ENCODE results near the gene MSTO1.
"Not testable (repeated sequence)": the region's sequence is repeated elsewhere in the genome, so short reads cannot be mapped to it uniquely, and the experiment has no call there.

The MSTO1 gene

DNA sequence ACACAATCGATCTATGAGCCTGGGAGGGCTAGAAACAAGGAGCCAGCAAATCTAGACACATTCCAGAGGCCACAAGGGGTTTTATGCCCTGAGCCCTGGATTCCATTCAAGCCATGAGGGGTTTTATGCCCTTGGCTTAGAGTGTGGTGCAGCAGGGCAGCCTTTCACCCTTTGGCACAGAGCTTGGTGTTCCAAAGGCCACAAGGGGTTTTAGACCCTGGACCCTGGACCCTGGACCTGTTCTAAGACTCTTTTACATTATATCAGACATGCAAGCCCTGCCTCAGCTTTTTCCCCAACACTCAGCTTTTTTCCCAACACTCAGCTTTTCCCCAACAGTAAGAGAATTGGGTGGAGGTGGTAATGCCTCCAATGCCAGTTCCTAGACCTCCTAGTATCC lies 13.3 kb downstream of the MSTO1 start:
- H3K4me3 ChIP-seq (ENCODE audit: low read length in 2 of 2) = no peak overlapping the region
- no peaks in the 10 kb centered on the region for H3K36me3 ChIP-seq (ENCODE audit: control insufficient read depth in 2 of 2, insufficient read depth in 2 of 2, low read length in 2 of 2)
- no peaks in the 10 kb centered on the region for H3K27me3 ChIP-seq (ENCODE audit: control insufficient read depth in 1 of 2, insufficient read depth in 2 of 2, low read length in 2 of 2)
- H3K4me1 ChIP-seq (ENCODE audit: control insufficient read depth, insufficient read depth, low read length) = no peaks in the 10 kb centered on the region
- no peaks in the 10 kb centered on the region for H3K9me3 ChIP-seq (ENCODE audit: control insufficient read depth in 2 of 2, low read length in 2 of 2)
- H3K9ac ChIP-seq (ENCODE audit: low read length in 2 of 2) = no peak overlapping the region
- H3K27ac ChIP-seq (ENCODE audit: low read length) = no peak overlapping the region

GRCh38 chr1:155626428-155626827 lies 16.4 kb downstream of the MSTO1 start:
- not testable (repeated sequence) for H3K9ac ChIP-seq (ENCODE audit: low read length in 2 of 2); H3K9me3 ChIP-seq (ENCODE audit: control insufficient read depth in 2 of 2, low read length in 2 of 2); H3K27ac ChIP-seq (ENCODE audit: low read length); H3K4me3 ChIP-seq (ENCODE audit: low read length in 2 of 2); H3K36me3 ChIP-seq (ENCODE audit: control insufficient read depth in 2 of 2, insufficient read depth in 2 of 2, low read length in 2 of 2); H3K27me3 ChIP-seq (ENCODE audit: control insufficient read depth in 1 of 2, insufficient read depth in 2 of 2, low read length in 2 of 2); H3K4me1 ChIP-seq (ENCODE audit: control insufficient read depth, insufficient read depth, low read length)

- H3K9me3 ChIP-seq (ENCODE audit: control insufficient read depth in 2 of 2, low read length in 2 of 2) = no peaks in the 10 kb centered on the region
- no peak overlapping the region for H3K9ac ChIP-seq (ENCODE audit: low read length in 2 of 2)
- no peaks in the 10 kb centered on the region for H3K27me3 ChIP-seq (ENCODE audit: control insufficient read depth in 1 of 2, insufficient read depth in 2 of 2, low read length in 2 of 2)
- no peaks in the 10 kb centered on the region for H3K4me1 ChIP-seq (ENCODE audit: control insufficient read depth, insufficient read depth, low read length)
- H3K36me3 ChIP-seq (ENCODE audit: control insufficient read depth in 2 of 2, insufficient read depth in 2 of 2, low read length in 2 of 2) = no peaks in the 10 kb centered on the region
- H3K4me3 ChIP-seq (ENCODE audit: low read length in 2 of 2) = no peak overlapping the region
- no peak overlapping the region for H3K27ac ChIP-seq (ENCODE audit: low read length)
These were observed 26.6 kb downstream of the MSTO1 start for GRCh38 chr1:155636397-155637153.

- H3K9me3 ChIP-seq (ENCODE audit: control insufficient read depth in 2 of 2, low read length in 2 of 2) = peaks cover 0 to 5% of the 10 kb centered on the region in 2 donors
- H3K27ac ChIP-seq (ENCODE audit: low read length) = no peak overlapping the region
- H3K4me3 ChIP-seq (ENCODE audit: low read length in 2 of 2) = no peak overlapping the region
- H3K9ac ChIP-seq (ENCODE audit: low read length in 2 of 2) = no peak overlapping the region
- H3K27me3 ChIP-seq (ENCODE audit: control insufficient read depth in 1 of 2, insufficient read depth in 2 of 2, low read length in 2 of 2) = no peaks in the 10 kb centered on the region
- peaks cover 8% of the 10 kb centered on the region for H3K4me1 ChIP-seq (ENCODE audit: control insufficient read depth, insufficient read depth, low read length)
- H3K36me3 ChIP-seq (ENCODE audit: control insufficient read depth in 2 of 2, insufficient read depth in 2 of 2, low read length in 2 of 2) = no peaks in the 10 kb centered on the region
These were observed 30.3 kb downstream of the MSTO1 start for GRCh38 chr1:155640367-155640766.

DNA sequence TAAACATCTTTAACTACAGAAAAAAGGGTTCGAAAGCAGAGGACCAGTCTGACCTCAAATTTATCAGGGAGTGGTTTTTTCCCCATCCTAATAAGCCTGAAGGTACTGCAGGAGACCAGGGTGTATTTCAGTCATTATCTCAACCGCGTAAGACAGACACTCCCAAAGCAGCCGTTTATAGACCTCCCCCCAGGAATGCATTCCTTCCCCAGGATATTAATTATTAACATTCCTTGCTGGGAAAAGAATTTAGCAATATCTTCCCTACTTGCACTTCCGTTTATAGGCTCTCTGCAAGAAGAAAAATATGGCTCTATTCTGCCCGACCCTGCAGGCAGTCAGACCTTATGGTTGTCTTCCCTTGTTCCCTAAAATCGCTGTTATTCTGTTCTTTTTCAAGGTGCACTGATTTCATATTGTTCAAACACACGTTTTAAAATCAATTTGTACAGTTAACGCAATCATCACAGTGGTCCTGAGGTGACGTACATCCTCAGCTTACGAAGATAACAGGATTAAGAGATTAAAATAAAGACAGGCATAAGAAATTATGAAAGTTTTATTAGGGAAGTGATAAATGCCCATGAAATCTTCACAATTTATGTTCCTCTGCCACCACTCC lies 32.7 kb downstream of the MSTO1 start:
- not testable (repeated sequence) for H3K27me3 ChIP-seq (ENCODE audit: control insufficient read depth in 1 of 2, insufficient read depth in 2 of 2, low read length in 2 of 2); H3K9ac ChIP-seq (ENCODE audit: low read length in 2 of 2); H3K36me3 ChIP-seq (ENCODE audit: control insufficient read depth in 2 of 2, insufficient read depth in 2 of 2, low read length in 2 of 2); H3K9me3 ChIP-seq (ENCODE audit: control insufficient read depth in 2 of 2, low read length in 2 of 2); H3K27ac ChIP-seq (ENCODE audit: low read length); H3K4me3 ChIP-seq (ENCODE audit: low read length in 2 of 2)
- H3K4me1 ChIP-seq (ENCODE audit: control insufficient read depth, insufficient read depth, low read length) = peaks cover 13% of the 10 kb centered on the region

- no peaks in the 10 kb centered on the region for H3K27me3 ChIP-seq (ENCODE audit: control insufficient read depth in 1 of 2, insufficient read depth in 2 of 2, low read length in 2 of 2)
- peaks cover 0 to 5% of the 10 kb centered on the region in 2 donors for H3K9me3 ChIP-seq (ENCODE audit: control insufficient read depth in 2 of 2, low read length in 2 of 2)
- peaks cover 13% of the 10 kb centered on the region for H3K4me1 ChIP-seq (ENCODE audit: control insufficient read depth, insufficient read depth, low read length)
- H3K9ac ChIP-seq (ENCODE audit: low read length in 2 of 2) = no peak overlapping the region
- no peaks in the 10 kb centered on the region for H3K36me3 ChIP-seq (ENCODE audit: control insufficient read depth in 2 of 2, insufficient read depth in 2 of 2, low read length in 2 of 2)
- H3K4me3 ChIP-seq (ENCODE audit: low read length in 2 of 2) = no peak overlapping the region
- H3K27ac ChIP-seq (ENCODE audit: low read length) = no peak overlapping the region
These were observed 33.2 kb downstream of the MSTO1 start for GRCh38 chr1:155643230-155643629.

GRCh38 chr1:155645034-155645598 lies 35.1 kb downstream of the MSTO1 start:
- H3K27me3 ChIP-seq (ENCODE audit: control insufficient read depth in 1 of 2, insufficient read depth in 2 of 2, low read length in 2 of 2) = no peaks in the 10 kb centered on the region
- H3K9ac ChIP-seq (ENCODE audit: low read length in 2 of 2) = no peak overlapping the region
- H3K27ac ChIP-seq (ENCODE audit: low read length) = peak overlapping the region; percentile 71
- H3K4me1 ChIP-seq (ENCODE audit: control insufficient read depth, insufficient read depth, low read length) = peaks cover 13% of the 10 kb centered on the region
- no peaks in the 10 kb centered on the region for H3K36me3 ChIP-seq (ENCODE audit: control insufficient read depth in 2 of 2, insufficient read depth in 2 of 2, low read length in 2 of 2)
- H3K9me3 ChIP-seq (ENCODE audit: control insufficient read depth in 2 of 2, low read length in 2 of 2) = peaks cover 0 to 5% of the 10 kb centered on the region in 2 donors
- H3K4me3 ChIP-seq (ENCODE audit: low read length in 2 of 2) = peak overlapping the region in 1 of 2 donors; percentile 29

DNA sequence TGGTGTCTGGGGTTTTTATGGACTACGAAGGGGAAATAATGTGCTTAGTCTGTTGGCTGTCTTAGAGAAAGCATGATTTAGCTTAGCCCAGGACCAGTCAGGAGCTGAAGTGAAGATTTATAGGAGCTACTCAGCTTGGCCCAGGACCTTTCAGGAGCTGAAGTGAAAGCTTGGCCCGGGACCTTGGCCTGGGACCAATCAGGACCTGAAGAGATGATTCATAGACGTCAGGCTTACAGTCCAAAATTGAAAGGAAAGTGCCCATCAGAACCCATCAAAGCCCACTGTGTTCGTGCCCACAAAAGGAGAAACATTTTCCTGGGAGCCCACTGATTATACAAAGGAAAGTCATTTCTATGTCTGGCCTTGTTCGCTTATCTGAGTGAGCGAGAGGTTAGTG lies 35.6 kb downstream of the MSTO1 start:
- Histone ChIP-seq H3K27ac (ENCODE audit: low read length) (peak overlapping the region; percentile 71), H3K9me3 (ENCODE audit: control insufficient read depth in 2 of 2, low read length in 2 of 2) (peaks cover 0 to 5% of the 10 kb centered on the region in 2 donors), H3K9ac (ENCODE audit: low read length in 2 of 2) (no peak overlapping the region), H3K27me3 (ENCODE audit: control insufficient read depth in 1 of 2, insufficient read depth in 2 of 2, low read length in 2 of 2) (no peaks in the 10 kb centered on the region), H3K4me1 (ENCODE audit: control insufficient read depth, insufficient read depth, low read length) (peaks cover 13% of the 10 kb centered on the region), H3K4me3 (ENCODE audit: low read length in 2 of 2) (no peak overlapping the region), H3K36me3 (ENCODE audit: control insufficient read depth in 2 of 2, insufficient read depth in 2 of 2, low read length in 2 of 2) (no peaks in the 10 kb centered on the region)

GRCh38 chr1:155646307-155646706 lies 36.3 kb downstream of the MSTO1 start:
- H3K36me3 ChIP-seq (ENCODE audit: control insufficient read depth in 2 of 2, insufficient read depth in 2 of 2, low read length in 2 of 2) = no peaks in the 10 kb centered on the region
- H3K27me3 ChIP-seq (ENCODE audit: control insufficient read depth in 1 of 2, insufficient read depth in 2 of 2, low read length in 2 of 2) = no peaks in the 10 kb centered on the region
- H3K4me1 ChIP-seq (ENCODE audit: control insufficient read depth, insufficient read depth, low read length) = peaks cover 13% of the 10 kb centered on the region
- no peak overlapping the region for H3K4me3 ChIP-seq (ENCODE audit: low read length in 2 of 2)
- peaks cover 0 to 5% of the 10 kb centered on the region in 2 donors for H3K9me3 ChIP-seq (ENCODE audit: control insufficient read depth in 2 of 2, low read length in 2 of 2)
- peak overlapping the region; percentile 71 for H3K27ac ChIP-seq (ENCODE audit: low read length)
- no peak overlapping the region for H3K9ac ChIP-seq (ENCODE audit: low read length in 2 of 2)

DNA sequence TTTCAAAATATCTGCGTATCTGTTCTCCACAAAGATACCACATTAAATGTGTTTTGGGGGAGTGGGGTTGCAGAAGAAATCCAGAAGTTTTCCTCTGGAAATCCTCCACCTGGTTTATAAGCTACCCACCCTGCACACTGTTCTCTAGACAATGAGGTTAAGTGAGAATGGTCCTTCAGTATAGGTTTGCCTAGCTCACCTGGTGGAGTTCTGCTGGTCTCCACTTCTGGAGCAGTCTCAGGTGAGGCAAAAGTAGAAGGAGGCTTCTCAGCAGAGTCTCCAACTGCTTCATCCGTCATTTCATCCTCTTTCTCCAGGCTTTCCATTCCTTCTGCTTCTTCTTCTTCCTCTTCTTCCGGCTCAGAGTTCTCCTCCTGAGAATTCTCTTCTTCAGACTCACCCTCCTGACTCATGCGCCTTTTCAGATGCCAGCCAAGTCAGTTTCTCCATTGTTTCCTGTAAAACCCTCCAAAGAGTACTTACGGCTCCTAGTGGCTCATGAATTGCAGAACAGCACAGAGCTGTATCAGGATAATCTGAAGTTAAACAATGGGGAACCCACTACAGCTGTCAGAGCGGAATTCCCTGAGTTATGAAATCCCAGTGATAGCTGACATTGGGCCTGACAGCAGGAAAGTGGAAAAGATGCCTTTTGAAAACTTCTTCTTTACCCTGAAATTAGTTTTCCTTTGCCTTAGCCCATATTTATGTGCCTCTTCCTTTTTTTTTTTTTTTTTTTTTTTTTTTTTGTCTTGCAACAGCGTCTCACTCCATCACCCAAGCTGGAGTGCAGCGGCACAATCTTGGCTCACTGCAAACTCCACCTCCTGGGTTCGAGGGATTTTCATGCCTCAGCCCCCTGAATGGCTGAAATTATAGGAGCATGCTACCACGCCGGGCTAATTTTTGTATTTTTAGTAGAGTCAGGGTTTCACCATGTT lies 38.5 kb downstream of the MSTO1 start:
- peak overlapping the region in 1 of 2 donors; percentile 49 for H3K4me3 ChIP-seq (ENCODE audit: low read length in 2 of 2)
- H3K27me3 ChIP-seq (ENCODE audit: control insufficient read depth in 1 of 2, insufficient read depth in 2 of 2, low read length in 2 of 2) = no peaks in the 10 kb centered on the region

More for the DNA sequence above, 38.5 kb downstream of the MSTO1 start:
- Histone ChIP-seq H3K9me3 (ENCODE audit: control insufficient read depth in 2 of 2, low read length in 2 of 2) (no peaks in the 10 kb centered on the region), H3K36me3 (ENCODE audit: control insufficient read depth in 2 of 2, insufficient read depth in 2 of 2, low read length in 2 of 2) (no peaks in the 10 kb centered on the region), H3K4me1 (ENCODE audit: control insufficient read depth, insufficient read depth, low read length) (peaks cover 13% of the 10 kb centered on the region), H3K27ac (ENCODE audit: low read length) (no peak overlapping the region), H3K9ac (ENCODE audit: low read length in 2 of 2) (no peak overlapping the region)

Measured in stomach smooth muscle (tissue), 2 donors.